Endothelial cell of umbilical vein (primary cell): Measurements from ENCODE around the gene CNTN5. TPM values are rescaled to one million over a fixed set of nuclear protein-coding genes. Genes with fewer than 3 reads are reported as not detected.

ENCODE experiments used
- BruUV-seq: library from RNA; stranded (reverse); fragments of 400-500 nt; replicated peaks from 2 replicates; lab custom pipeline; 2021; lab: Mats Ljungman, UMichigan
- CTCF ChIA-PET: fragments of 300-600, 350-600 bp; sonication (Branson Sonifier 250); formaldehyde crosslinking; loops from one replicate; lab custom pipeline; 2021; ENCODE audit warnings: antibody characterized with exemption, inconsistent platforms; lab: Charles Lee
- POLR2A ChIA-PET: fragments of 300-600, 350-600 bp; sonication (Branson Sonifier 250); formaldehyde crosslinking; loops from one replicate; lab custom pipeline; 2021; ENCODE audit warnings: antibody characterized with exemption, inconsistent platforms; lab: Charles Lee
- DNase-seq: peaks from one replicate; pipeline ENCODE4 v3.0.0-alpha.2; 2011; ENCODE audit warnings: low read depth, low spot score
- FAIRE-seq: peaks from 2 replicates; lab custom pipeline; 2011; peaks lifted over from hg19 to GRCh38; lab: Jason Lieb, UNC
- H2AFZ ChIP-seq: 2 replicates; pipeline ENCODE4 v1.6.0; 2012; ENCODE audit warnings: low read depth, low read length, control low read depth, inconsistent platforms
- H3K27ac ChIP-seq: 2 replicates; pipeline ENCODE4 v1.5.1; 2011; ENCODE audit warnings: low read depth, mild to moderate bottlenecking, control low read depth, low read length, moderate library complexity; ENCODE audit not compliant: insufficient read depth
- H3K27me3 ChIP-seq, 2 experiments: 2 replicates each; pipeline versions ENCODE4 v1.6.0 to v1.6.1; 2011; ENCODE audit warnings: low read length in 2 of 2, mixed read lengths in 1 of 2; ENCODE audit not compliant: control insufficient read depth in 2 of 2, insufficient read depth in 2 of 2
- H3K36me3 ChIP-seq, 2 experiments: 2 replicates in 1 of 2; 3 replicates in 1 of 2; pipeline ENCODE4 v1.5.1; 2011; ENCODE audit warnings: low read length in 2 of 2, mild to moderate bottlenecking in 1 of 2, moderate library complexity in 1 of 2; ENCODE audit not compliant: control insufficient read depth in 2 of 2, insufficient read depth in 2 of 2; ENCODE audit errors: extremely low read depth in 1 of 2
- H3K4me1 ChIP-seq: 3 replicates; pipeline ENCODE4 v1.5.1; 2011; ENCODE audit warnings: mild to moderate bottlenecking, low read length; ENCODE audit not compliant: control insufficient read depth, insufficient read depth; ENCODE audit errors: extremely low read depth
- H3K4me2 ChIP-seq: 2 replicates; pipeline ENCODE4 v1.6.1; 2011; ENCODE audit warnings: low read length, control low read depth, mixed read lengths; ENCODE audit not compliant: insufficient read depth
- H3K4me3 ChIP-seq, 3 experiments: fragments of 200-600 bp in 1 of 3; sonication (generic), shearing (Covaris generic) in 1 of 3; replicated peaks in 1 of 3; 2 replicates each; pipeline ENCODE4 v1.5.1; 2011 to 2016; ENCODE audit warnings: control low read depth in 3 of 3, low read length in 3 of 3, mild to moderate bottlenecking in 2 of 3, inconsistent platforms in 1 of 3, low read depth in 1 of 3, moderate library complexity in 1 of 3; ENCODE audit not compliant: insufficient read depth in 1 of 3
- H3K79me2 ChIP-seq: 2 replicates; pipeline ENCODE4 v1.6.0; 2012; ENCODE audit warnings: low read length, inconsistent platforms; ENCODE audit not compliant: control insufficient read depth, insufficient read depth
- H3K9ac ChIP-seq: replicated peaks from 2 replicates; pipeline ENCODE3; 2011; ENCODE audit warnings: low read length, control low read depth; ENCODE audit not compliant: insufficient read depth; ENCODE audit errors: extremely low read depth
- H3K9me1 ChIP-seq: replicated peaks from 3 replicates; pipeline ENCODE4 v1.6.0; 2011; ENCODE audit warnings: mild to moderate bottlenecking, low read length; ENCODE audit not compliant: control insufficient read depth, insufficient read depth; ENCODE audit errors: extremely low read depth
- H3K9me3 ChIP-seq: replicated peaks from 2 replicates; pipeline ENCODE4 v1.5.1; 2012; ENCODE audit warnings: low read length, inconsistent platforms; ENCODE audit not compliant: control insufficient read depth, insufficient read depth
- H4K20me1 ChIP-seq: replicated peaks from 2 replicates; pipeline ENCODE3; 2011; ENCODE audit warnings: mild to moderate bottlenecking, low read length; ENCODE audit not compliant: control insufficient read depth, insufficient read depth; ENCODE audit errors: extremely low read depth
- CTCF ChIP-seq, 2 donors: IDR thresholded peaks; 1 replicate in 1 of 2; 2 replicates in 1 of 2; pipeline ENCODE4 v1.5.1; 2011; ENCODE audit warnings: low read length in 2 of 2, mild to moderate bottlenecking in 2 of 2, moderate library complexity in 2 of 2, control low read depth in 1 of 2, inconsistent platforms in 1 of 2, low read depth in 1 of 2; ENCODE audit not compliant: insufficient read depth in 1 of 2; ENCODE audit errors: extremely low read depth in 1 of 2
- EZH2 ChIP-seq: IDR thresholded peaks from 2 replicates; pipeline ENCODE4 v1.6.1; 2012; ENCODE audit warnings: borderline replicate concordance, low read depth, mild to moderate bottlenecking, moderate library complexity, low read length, inconsistent platforms; ENCODE audit not compliant: severe bottlenecking
- FOS ChIP-seq: IDR thresholded peaks from 2 replicates; pipeline ENCODE4 v1.6.1; 2011; ENCODE audit warnings: mild to moderate bottlenecking, low read length, moderate library complexity, borderline replicate concordance; ENCODE audit not compliant: insufficient read depth
- GATA2 ChIP-seq: IDR thresholded peaks from 2 replicates; pipeline ENCODE4 v1.7.0; 2011; ENCODE audit warnings: low read depth, mild to moderate bottlenecking, moderate library complexity, mixed read lengths, low read length; ENCODE audit not compliant: insufficient read length, insufficient read depth
- JUN ChIP-seq: IDR thresholded peaks from 2 replicates; pipeline ENCODE4 v1.6.1; 2011; ENCODE audit warnings: borderline replicate concordance, low read depth; ENCODE audit not compliant: insufficient read length, insufficient read depth
- MYC ChIP-seq: IDR thresholded peaks from one replicate; pipeline ENCODE4 v1.6.1; 2011; ENCODE audit warnings: mild to moderate bottlenecking, low read depth, low read length
- POLR2A ChIP-seq: IDR thresholded peaks from 2 replicates; pipeline ENCODE4 v1.6.1; 2012; ENCODE audit warnings: low read depth, mild to moderate bottlenecking, control low read depth, low read length
- POLR2AphosphoS5 ChIP-seq: IDR thresholded peaks from 2 replicates; pipeline ENCODE4 v1.6.1; 2012; ENCODE audit warnings: low read depth, mild to moderate bottlenecking, control low read depth, low read length, moderate library complexity; ENCODE audit not compliant: insufficient read depth
- dilution Hi-C: fragments of 300-500 bp; cut with MboI; formaldehyde crosslinking; loops from one replicate; pipeline ENCODE4 v1.15.0; 2019; ENCODE audit warnings: low sequenced_read_pairs; ENCODE audit not compliant: extremely low pct_ligation_motif_present
- intact Hi-C: fragments of 100-400 bp; cut with micrococcal nuclease; formaldehyde crosslinking; loops from one replicate; pipeline ENCODE4 v1.10.0; 2022
- polyA plus RNA-seq, 4 experiments: library from polyadenylated mRNA; depleted of rRNA in 3 of 4; stranded (reverse) in 3 of 4; unstranded in 1 of 4; fragments of >200 nt; gene quantifications; 2 replicates each; pipeline versions ENCODE4 v1.2.1 to v1.2.3, GENCODE V29; 2011 to 2012; ENCODE audit warnings: missing spikeins in 1 of 4
- total RNA-seq: library from RNA; stranded (reverse); gene quantifications from 2 replicates; pipeline ENCODE4 v1.2.3, GENCODE V29; 2021
- TF ChIP-seq, protein P1 (sequence below): IDR thresholded peaks from 2 replicates; pipeline ENCODE4 v1.6.1; 2011; ENCODE audit not compliant: insufficient read depth, insufficient read length

CNTN5 gene
- total and polyA plus RNA-seq, 2 donors (not counting 3 experiments of a cell fraction or from before 2014, with no cell fraction given) = not detected

DNA sequence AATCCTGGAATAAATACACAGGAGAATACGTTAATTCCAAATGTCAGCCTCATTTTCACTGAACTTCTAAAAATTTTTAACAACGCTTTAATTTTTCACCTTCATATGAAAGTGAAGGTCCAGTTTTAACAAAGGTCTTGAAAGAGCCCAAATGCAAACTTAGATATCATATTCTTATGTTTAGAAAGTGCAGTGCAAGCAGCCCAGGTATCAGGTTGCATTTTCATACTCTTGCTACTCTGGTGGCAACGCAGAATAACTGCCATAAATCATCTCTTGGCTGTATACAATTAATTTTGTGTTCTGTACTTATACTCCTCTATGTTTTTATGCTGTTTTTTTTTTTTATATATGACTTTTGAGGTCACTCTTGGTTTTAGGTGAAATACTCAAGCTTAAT, 1169.6 kb downstream of the CNTN5 start:
- H3K9me1 ChIP-seq = no peaks in the 10 kb centered on the region
- H3K4me3 ChIP-seq = no peak overlapping the region
- DNase-seq = no peak
- no peak for FAIRE-seq
- no peaks in the 10 kb centered on the region for H3K9me3 ChIP-seq
- H2AFZ ChIP-seq = no peak overlapping the region
- dilution Hi-C loops (no loop called here), intact Hi-C loops (no loop called here)
- H3K27ac ChIP-seq = no peak overlapping the region
- H3K27me3 ChIP-seq = no peaks in the 10 kb centered on the region
- ChIA-PET POLR2A (interaction anchor here (0.8 kb wide), 1 partner anchor 150 kb away, joined by 4 read pairs; no protein-coding TSS in a partner anchor), CTCF (no interaction called here)
- H3K79me2 ChIP-seq = no peaks in the 10 kb centered on the region
- H3K4me1 ChIP-seq = no peaks in the 10 kb centered on the region
- no peaks in the 10 kb centered on the region for H3K36me3 ChIP-seq
- TF ChIP-seq MYC (no peak), JUN (no peak)
- H3K4me2 ChIP-seq = no peak overlapping the region
- no peak overlapping the region for H3K9ac ChIP-seq
- H4K20me1 ChIP-seq = no peaks in the 10 kb centered on the region
- no TSS peak for BruUV-seq

DNA sequence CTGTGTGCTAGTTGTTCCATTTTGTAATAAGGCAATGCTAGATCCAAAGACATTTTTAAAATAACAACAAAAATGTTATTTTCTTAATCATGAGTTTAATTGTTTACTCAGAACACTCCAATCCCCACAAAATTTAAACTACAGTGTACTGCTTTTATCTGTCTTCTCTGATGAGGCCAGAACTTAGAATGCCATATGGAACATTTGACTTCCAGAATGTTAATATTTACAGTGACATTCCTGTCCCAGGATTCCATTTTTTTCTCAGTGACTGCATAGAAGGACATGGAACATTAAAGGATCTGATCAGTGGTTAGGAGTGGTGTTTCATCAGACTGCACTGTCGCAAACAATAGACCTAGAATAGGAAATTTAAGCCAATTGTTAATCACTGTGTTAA, 1171.4 kb downstream of the CNTN5 start:
- Histone ChIP-seq H3K27me3 (no peaks in the 10 kb centered on the region), H3K4me1 (no peaks in the 10 kb centered on the region), H3K4me3 (no peak overlapping the region), H3K36me3 (no peaks in the 10 kb centered on the region), H3K9me3 (no peaks in the 10 kb centered on the region), H3K79me2 (no peaks in the 10 kb centered on the region), H3K9me1 (no peaks in the 10 kb centered on the region), H3K9ac (no peak overlapping the region), H2AFZ (no peak overlapping the region), H4K20me1 (no peaks in the 10 kb centered on the region), H3K4me2 (no peak overlapping the region), H3K27ac (no peak overlapping the region)
- FAIRE-seq (no peak), DNase-seq (no peak)
- dilution Hi-C loops (no loop called here), intact Hi-C loops (no loop called here)
- BruUV-seq = no TSS peak
- CTCF ChIA-PET = no interaction called here
- TF ChIP-seq GATA2 = no peak
- no peak for TF ChIP-seq FOS
- TF ChIP-seq, protein P1, sequence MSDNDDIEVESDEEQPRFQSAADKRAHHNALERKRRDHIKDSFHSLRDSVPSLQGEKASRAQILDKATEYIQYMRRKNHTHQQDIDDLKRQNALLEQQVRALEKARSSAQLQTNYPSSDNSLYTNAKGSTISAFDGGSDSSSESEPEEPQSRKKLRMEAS = no peak
- no peak for TF ChIP-seq POLR2AphosphoS5
- no peak for TF ChIP-seq JUN
- TF ChIP-seq MYC = no peak
- TF ChIP-seq EZH2 = no peak
- no peak for TF ChIP-seq POLR2A
- no peak for TF ChIP-seq CTCF (IDR thresholded peaks at IDR 0.05; ENCODE audit: extremely low read depth in 1 of 2, insufficient read depth in 1 of 2, low read depth in 1 of 2, low read length in 2 of 2)
- POLR2A ChIA-PET = no interaction called here
